Measurements from ENCODE around the gene PPIL1. TPM values are rescaled to one million over a fixed set of nuclear protein-coding genes. Genes with fewer than 3 reads are reported as not detected.
A peak's percentile ranks its signal among the peaks of the same experiment; 100 is the strongest.

The PPIL1 gene
- total RNA-seq, 4 donors from 2014 or later: 4.1 to 16.6 (median 7.7) TPM

DNA sequence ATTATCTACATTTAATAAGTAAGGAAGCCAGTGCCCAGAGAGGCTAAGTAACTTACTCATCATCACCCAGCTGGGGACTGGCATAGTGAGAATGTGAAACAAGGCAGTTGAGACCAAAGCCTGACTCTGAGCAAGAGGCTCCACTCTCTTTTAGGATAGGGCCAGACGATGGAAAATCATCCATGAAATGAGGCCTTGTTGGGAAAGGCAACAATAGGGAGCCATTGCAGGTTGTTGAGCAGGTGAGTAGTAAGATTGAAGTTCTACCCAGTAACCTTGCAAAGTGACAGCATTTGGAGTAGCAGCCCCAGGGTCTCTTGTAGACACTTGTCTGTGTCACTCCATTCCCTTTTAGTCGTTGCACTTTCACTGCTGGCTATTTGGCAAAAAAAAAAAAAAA lies 32.8 kb downstream of the PPIL1 start:
- Histone ChIP-seq H3K36me3 (no peaks in the 10 kb centered on the region), H3K4me3 (no peak overlapping the region), H3K9me3 (no peaks in the 10 kb centered on the region), H3K27ac (no peak overlapping the region), H3K27me3 (peaks cover 8% of the 10 kb centered on the region), H3K4me1 (peaks cover 34% of the 10 kb centered on the region)
- WGBS: 89% methylated on average over 2 of the region's 2 CpGs
- no peak for TF ChIP-seq EP300 (IDR thresholded peaks at IDR 0.05)
- no peak for TF ChIP-seq POLR2A (IDR thresholded peaks at IDR 0.05)
- no peak for TF ChIP-seq CTCF (IDR thresholded peaks at IDR 0.05)
- no peak for TF ChIP-seq POLR2AphosphoS5 (IDR thresholded peaks at IDR 0.05)
- DNase-seq (ENCODE audit: low spot score in 2 of 2): no peak

GRCh38 chr6:36840432-36841403 lies 33.9 kb downstream of the PPIL1 start:
- Histone ChIP-seq H3K4me1 (peaks cover 34% of the 10 kb centered on the region), H3K27me3 (peaks cover 8% of the 10 kb centered on the region), H3K27ac (no peak overlapping the region), H3K9me3 (no peaks in the 10 kb centered on the region), H3K36me3 (no peaks in the 10 kb centered on the region), H3K4me3 (peak overlapping the region; percentile 68)
- WGBS: 17% methylated on average over 4 of the region's 44 CpGs
- no peak for DNase-seq (ENCODE audit: low spot score in 2 of 2)
- TF ChIP-seq CTCF (IDR thresholded peaks at IDR 0.05) (no peak), POLR2A (IDR thresholded peaks at IDR 0.05) (peak in 1 of 2 donors; percentile 12)

DNA sequence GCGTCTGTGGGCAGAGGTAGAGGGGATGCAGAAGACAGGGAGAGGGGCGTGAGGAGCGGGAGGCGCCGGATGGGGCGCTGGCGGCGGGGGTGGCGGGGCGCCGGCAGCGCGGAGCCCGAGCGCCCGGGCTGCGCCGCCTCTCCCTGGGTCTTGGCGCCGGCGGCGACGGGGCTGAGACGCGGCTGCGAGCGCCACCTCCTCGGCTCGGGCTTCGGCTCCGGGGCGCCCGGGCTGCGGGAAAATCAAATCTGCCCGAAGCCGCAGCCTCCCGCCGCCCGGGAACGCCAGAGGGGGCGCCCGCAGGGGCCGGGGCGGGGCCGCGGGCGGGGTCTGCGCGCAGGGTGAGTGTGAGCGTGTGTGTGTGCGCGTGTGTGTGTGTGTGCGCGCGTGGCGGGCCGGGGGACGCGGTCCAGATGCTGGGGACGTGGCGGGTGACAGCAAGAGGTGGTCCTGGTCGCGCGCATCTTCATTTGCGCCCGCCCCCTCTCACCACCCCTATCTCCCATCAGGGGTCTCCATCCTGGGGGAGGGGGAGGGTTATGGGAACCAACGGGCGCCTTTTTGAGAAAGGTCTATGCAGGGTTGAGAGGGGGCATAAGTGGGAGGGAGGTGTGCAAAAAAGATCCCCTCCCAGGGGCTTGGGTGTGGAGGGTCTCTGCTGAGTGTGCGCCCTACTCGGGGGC lies 34.7 kb downstream of the PPIL1 start:
- H3K36me3 ChIP-seq: no peaks in the 10 kb centered on the region
- WGBS: under 1% methylated on average over 47 of the region's 70 CpGs
- peaks cover 37% of the 10 kb centered on the region for H3K4me1 ChIP-seq
- no peak for DNase-seq (ENCODE audit: low spot score in 2 of 2)
- H3K27me3 ChIP-seq: peaks cover 8% of the 10 kb centered on the region
- H3K27ac ChIP-seq: no peak overlapping the region
- H3K4me3 ChIP-seq: peak overlapping the region; percentile 68
- no peaks in the 10 kb centered on the region for H3K9me3 ChIP-seq
- TF ChIP-seq CTCF (IDR thresholded peaks at IDR 0.05): peak in 1 of 2 donors; percentile 23
- TF ChIP-seq POLR2A (IDR thresholded peaks at IDR 0.05): no peak
- TF ChIP-seq POLR2AphosphoS5 (IDR thresholded peaks at IDR 0.05): no peak
- no peak for TF ChIP-seq EP300 (IDR thresholded peaks at IDR 0.05)

DNA sequence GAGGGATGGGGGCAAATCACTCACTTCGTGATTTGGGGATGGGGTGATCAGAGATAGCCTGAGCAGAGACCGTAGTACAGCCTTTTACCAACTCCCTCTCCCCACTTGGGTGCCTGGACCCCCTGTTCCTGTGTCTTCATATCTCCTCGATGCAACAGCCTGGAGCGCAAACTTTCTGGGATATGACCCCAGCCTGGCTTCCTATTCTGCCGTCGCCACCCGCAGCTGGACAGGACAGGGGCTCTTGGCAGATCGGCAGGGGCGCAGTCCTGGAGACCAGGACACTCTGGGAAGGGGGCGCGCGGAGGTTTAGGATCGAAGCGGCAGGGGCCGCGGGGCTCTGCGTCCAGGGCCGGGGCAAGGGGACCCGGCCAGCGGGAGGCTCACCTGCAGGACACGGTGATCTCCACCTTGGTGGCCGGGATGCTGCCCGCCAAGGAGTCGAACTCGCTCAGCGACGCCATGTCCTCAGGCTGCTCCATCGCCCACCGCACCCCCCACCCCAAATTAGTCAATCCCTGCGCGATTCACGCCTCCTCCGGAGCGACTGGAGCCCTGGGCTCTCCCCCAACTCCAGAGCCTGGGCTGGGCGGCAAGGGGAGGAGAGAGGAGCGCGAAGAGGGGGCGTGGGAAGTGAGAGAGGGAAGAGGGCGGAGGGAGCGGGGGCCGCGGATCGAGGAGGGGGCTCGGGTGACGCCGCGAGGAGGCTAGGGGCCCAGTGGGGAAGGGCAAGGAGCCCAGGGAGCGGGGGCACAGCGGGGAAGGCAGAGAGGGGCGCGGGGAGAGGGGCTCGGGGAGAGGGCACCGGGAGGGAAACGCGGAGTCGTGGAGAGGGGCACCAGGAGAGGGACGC lies 35.5 kb downstream of the PPIL1 start, which contains the start of gene CPNE5:
Gene CPNE5, minus strand, starts transcription at position 549 of the 853 bp plus-strand sequence. Its CDS starts 67 bp downstream, at position 482.
- Histone ChIP-seq H3K9me3 (no peaks in the 10 kb centered on the region), H3K36me3 (no peaks in the 10 kb centered on the region), H3K4me3 (peak within 1 kb of the TSS; percentile 68), H3K27ac (no peak within 1 kb of the TSS), H3K27me3 (peaks cover 8% of the 10 kb centered on the region), H3K4me1 (peaks cover 44% of the 10 kb centered on the region)
- 10% methylated on average over 29 of the region's 57 CpGs for WGBS
- DNase-seq (ENCODE audit: low spot score in 2 of 2): no peak
- TF ChIP-seq EP300 (IDR thresholded peaks at IDR 0.05) (no peak), POLR2AphosphoS5 (IDR thresholded peaks at IDR 0.05) (no peak), POLR2A (IDR thresholded peaks at IDR 0.05) (no peak), CTCF (IDR thresholded peaks at IDR 0.05) (no peak)
